H9 (cell line): Measurements from ENCODE around the gene YPEL5. TPM values are rescaled to one million over a fixed set of nuclear protein-coding genes. Genes with fewer than 3 reads are reported as not detected.

Experiments
- DNase-seq: peaks from one replicate; pipeline ENCODE4 v3.0.0-alpha.2; 2017
- H2AFZ ChIP-seq: one replicate; pipeline ENCODE4 v1.6.1; 2013; ENCODE audit warnings: mild to moderate bottlenecking, low read length, control low read depth, moderate library complexity
- H2AK5ac ChIP-seq: 2 replicates; pipeline ENCODE4 v1.6.1; 2013; ENCODE audit warnings: low read length, control low read depth, mixed read lengths; ENCODE audit not compliant: insufficient read length
- H2BK120ac ChIP-seq: one replicate; pipeline ENCODE4 v1.6.1; 2013; ENCODE audit warnings: low read depth, mild to moderate bottlenecking, low read length, control low read depth, inconsistent platforms; ENCODE audit not compliant: poor library complexity, severe bottlenecking
- H2BK12ac ChIP-seq: 2 replicates; pipeline ENCODE4 v1.6.1; 2013; ENCODE audit warnings: low read length, control low read depth, mixed read lengths, low read depth; ENCODE audit not compliant: insufficient read length
- H2BK15ac ChIP-seq: 2 replicates; pipeline ENCODE4 v1.6.1; 2013; ENCODE audit warnings: low read depth, low read length, control low read depth
- H2BK20ac ChIP-seq: one replicate; pipeline ENCODE4 v1.6.1; 2013; ENCODE audit warnings: low read depth, mild to moderate bottlenecking, low read length, control low read depth, inconsistent platforms; ENCODE audit not compliant: poor library complexity, severe bottlenecking
- H2BK5ac ChIP-seq: 2 replicates; pipeline ENCODE4 v1.6.1; 2013; ENCODE audit warnings: low read length, control low read depth, mixed read lengths; ENCODE audit not compliant: insufficient read length
- H3K14ac ChIP-seq: 2 replicates; pipeline ENCODE4 v1.6.1; 2013; ENCODE audit warnings: low read length, control low read depth; ENCODE audit not compliant: insufficient read depth
- H3K18ac ChIP-seq: 2 replicates; pipeline ENCODE4 v1.6.1; 2013; ENCODE audit warnings: low read depth, mild to moderate bottlenecking, mixed read lengths, low read length, control low read depth; ENCODE audit not compliant: insufficient read length
- H3K23ac ChIP-seq: 2 replicates; pipeline ENCODE4 v1.6.1; 2013; ENCODE audit warnings: low read length, control low read depth, mixed read lengths, low read depth; ENCODE audit not compliant: insufficient read length
- H3K23me2 ChIP-seq: 2 replicates; pipeline ENCODE4 v1.6.1; 2013; ENCODE audit warnings: low read depth, mild to moderate bottlenecking, mixed read lengths, low read length, control low read depth; ENCODE audit not compliant: insufficient read length, poor library complexity, severe bottlenecking
- H3K27ac ChIP-seq: 2 replicates; pipeline ENCODE4 v1.5.1; 2013; ENCODE audit warnings: low read length, control low read depth, mixed read lengths, low read depth; ENCODE audit not compliant: insufficient read length
- H3K27me3 ChIP-seq: 2 replicates; pipeline ENCODE4 v1.6.1; 2013; ENCODE audit warnings: low read length, control low read depth, inconsistent platforms; ENCODE audit not compliant: insufficient read depth
- H3K4ac ChIP-seq: 2 replicates; pipeline ENCODE4 v1.6.1; 2013; ENCODE audit warnings: low read depth, mild to moderate bottlenecking, control low read depth, inconsistent platforms, low read length, moderate library complexity
- H3K4me1 ChIP-seq: 2 replicates; pipeline ENCODE4 v1.6.1; 2013; ENCODE audit warnings: low read length, control low read depth, inconsistent platforms; ENCODE audit not compliant: insufficient read depth
- H3K4me2 ChIP-seq: 2 replicates; pipeline ENCODE4 v1.6.1; 2013; ENCODE audit warnings: low read length, control low read depth, mixed read lengths; ENCODE audit not compliant: insufficient read length, insufficient read depth
- H3K56ac ChIP-seq: 2 replicates; pipeline ENCODE4 v1.6.1; 2013; ENCODE audit warnings: low read depth, mild to moderate bottlenecking, mixed read lengths, low read length, control low read depth; ENCODE audit not compliant: insufficient read length
- H3K79me1 ChIP-seq: 2 replicates; pipeline ENCODE4 v1.6.1; 2013; ENCODE audit warnings: low read depth, mild to moderate bottlenecking, moderate library complexity, low read length, control low read depth, inconsistent platforms; ENCODE audit not compliant: insufficient read depth, poor library complexity, severe bottlenecking
- H3K79me2 ChIP-seq: 2 replicates; pipeline ENCODE4 v1.6.1; 2013; ENCODE audit warnings: low read length, control low read depth, inconsistent platforms; ENCODE audit not compliant: insufficient read depth
- H3K9ac ChIP-seq: 2 replicates; pipeline ENCODE4 v1.6.1; 2013; ENCODE audit warnings: low read length, control low read depth, mixed read lengths; ENCODE audit not compliant: insufficient read length; ENCODE audit errors: extremely low read depth
- H3K9me3 ChIP-seq: one replicate; pipeline ENCODE4 v1.6.1; 2013; ENCODE audit warnings: low read depth, low read length, inconsistent platforms; ENCODE audit not compliant: control insufficient read depth
- H3T11ph ChIP-seq: one replicate; pipeline ENCODE4 v1.6.1; 2013; ENCODE audit warnings: mild to moderate bottlenecking, low read length, control low read depth, inconsistent platforms
- H4K20me1 ChIP-seq: one replicate; pipeline ENCODE4 v1.6.1; 2013; ENCODE audit not compliant: control insufficient read depth, insufficient read length, insufficient read depth
- H4K5ac ChIP-seq: 2 replicates; pipeline ENCODE4 v1.6.1; 2013; ENCODE audit warnings: low read depth, mild to moderate bottlenecking, mixed read lengths, low read length, control low read depth; ENCODE audit not compliant: insufficient read length
- H4K8ac ChIP-seq: replicated peaks from 2 replicates; pipeline ENCODE4 v1.6.1; 2013; ENCODE audit warnings: low read length, control low read depth, mixed read lengths, low read depth; ENCODE audit not compliant: insufficient read length
- H4K91ac ChIP-seq: 2 replicates; pipeline ENCODE4 v1.6.1; 2013; ENCODE audit warnings: low read depth, mild to moderate bottlenecking, moderate library complexity, mixed read lengths, low read length, control low read depth; ENCODE audit not compliant: insufficient read length
- H3K27ac Mint-ChIP-seq, 3 experiments: 2 replicates in 2 of 3; 3 replicates in 1 of 3; pipeline ENCODE4 v1.8.0; 2020 to 2021; ENCODE audit warnings: mixed read lengths in 3 of 3, mild to moderate bottlenecking in 1 of 3, moderate library complexity in 1 of 3
- H3K27me3 Mint-ChIP-seq: 2 replicates; pipeline ENCODE4 v1.8.0; 2021; ENCODE audit warnings: low read depth, mild to moderate bottlenecking, moderate library complexity, mixed read lengths
- H3K36me3 Mint-ChIP-seq, 3 experiments: 2 replicates in 2 of 3; 3 replicates in 1 of 3; pipeline ENCODE4 v1.8.0; 2020 to 2021; ENCODE audit warnings: low read depth in 3 of 3, mixed read lengths in 3 of 3; ENCODE audit not compliant: insufficient read depth in 1 of 3
- H3K4me1 Mint-ChIP-seq, 2 experiments: 2 replicates each; pipeline ENCODE4 v1.8.0; 2020; ENCODE audit warnings: mixed read lengths in 2 of 2
- H3K4me3 Mint-ChIP-seq, 2 experiments: 2 replicates in 1 of 2; 3 replicates in 1 of 2; pipeline ENCODE4 v1.8.0; 2020 to 2021; ENCODE audit warnings: mild to moderate bottlenecking in 2 of 2, mixed read lengths in 2 of 2, moderate library complexity in 1 of 2
- H3K9me3 Mint-ChIP-seq, 2 experiments: 2 replicates in 1 of 2; 3 replicates in 1 of 2; pipeline ENCODE4 v1.8.0; 2020; ENCODE audit warnings: mild to moderate bottlenecking in 2 of 2, mixed read lengths in 2 of 2, moderate library complexity in 1 of 2
- WGBS: extraction: QIAGEN DNeasy Blood & Tissue Kit; methylation state at CpG from one replicate; pipeline ENCODE4 v1.1.7; 2013; ENCODE audit warnings: missing lambda C conversion rate, low lambda C conversion rate, mixed read lengths; ENCODE audit not compliant: insufficient read length; ENCODE audit errors: extremely low coverage; 5-methylcytosine and 5-hydroxymethylcytosine counted together
- total RNA-seq: library from RNA; stranded (reverse); gene quantifications from 2 replicates; pipeline ENCODE4 v1.2.1, GENCODE V29; 2021
- TF ChIP-seq, protein P1 (sequence below): fragments of 200-600 bp; sonication (generic); conservative IDR thresholded peaks from 3 replicates; pipeline ENCODE4 v1.8.0; 2021; ENCODE audit warnings: antibody characterized with exemption, mild to moderate bottlenecking

YPEL5 gene
- total RNA-seq, 1 experiment from 2014 or later: 28.5 TPM

DNA sequence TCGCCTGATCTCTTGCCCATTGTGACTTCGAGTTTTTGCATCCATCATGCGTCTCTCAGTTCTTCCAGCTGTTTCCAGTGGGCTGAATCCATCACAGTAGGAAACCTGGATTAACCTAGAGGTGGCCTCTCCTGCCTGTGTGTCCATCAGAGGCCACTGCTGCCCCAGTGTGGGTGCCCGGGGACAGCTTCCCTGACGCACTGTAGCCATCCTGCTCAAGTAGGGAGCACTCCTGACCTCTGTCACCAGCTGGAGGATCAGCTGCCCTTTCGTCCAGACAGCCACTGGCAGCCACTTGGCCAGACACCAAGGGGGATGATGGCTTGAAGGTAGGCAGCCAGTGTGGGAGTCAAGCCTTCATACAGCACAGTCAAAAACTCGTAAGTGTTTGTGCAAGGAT lies 47.6 kb downstream of the YPEL5 start:
- Histone ChIP-seq H3K9me3 (no peaks in the 10 kb centered on the region), H3K56ac (no peak overlapping the region), H3T11ph (no peak overlapping the region), H2AFZ (no peak overlapping the region), H3K9ac (no peak overlapping the region), H3K18ac (no peak overlapping the region), H3K79me1 (no peaks in the 10 kb centered on the region), H2AK5ac (no peak overlapping the region), H4K91ac (peak overlapping the region; percentile 15), H3K27ac (no peak overlapping the region), H2BK12ac (no peak overlapping the region), H3K79me2 (no peaks in the 10 kb centered on the region), H4K8ac (peak overlapping the region; percentile 19), H2BK15ac (no peak overlapping the region), H3K27me3 (no peaks in the 10 kb centered on the region), H4K20me1 (no peaks in the 10 kb centered on the region), H3K4me2 (no peak overlapping the region), H2BK120ac (no peak overlapping the region), H4K5ac (no peak overlapping the region), H2BK20ac (no peak overlapping the region), H3K4me1 (no peaks in the 10 kb centered on the region; the same call in 1 of the 2 replicates), H3K14ac (no peak overlapping the region), H3K4ac (no peak overlapping the region), H2BK5ac (no peak overlapping the region), H3K23me2 (no peaks in the 10 kb centered on the region), H3K23ac (no peak overlapping the region)
- Mint-ChIP-seq H3K27me3 (no peaks in the 10 kb centered on the region; the same call in 1 of the 2 replicates), H3K9me3 (peaks cover 4 to 5% of the 10 kb centered on the region in 2 experiments; a peak in 3 of 5 replicates), H3K27ac (peak overlapping the region in 1 of 3 experiments; percentile 78; a peak in 2 of 7 replicates), H3K36me3 (peaks cover 0 to 10% (median 2%) of the 10 kb centered on the region in 3 experiments; a peak in 2 of 7 replicates), H3K4me3 (no peak overlapping the region), H3K4me1 (peaks cover 23 to 24% of the 10 kb centered on the region in 2 experiments)
- TF ChIP-seq, protein P1, sequence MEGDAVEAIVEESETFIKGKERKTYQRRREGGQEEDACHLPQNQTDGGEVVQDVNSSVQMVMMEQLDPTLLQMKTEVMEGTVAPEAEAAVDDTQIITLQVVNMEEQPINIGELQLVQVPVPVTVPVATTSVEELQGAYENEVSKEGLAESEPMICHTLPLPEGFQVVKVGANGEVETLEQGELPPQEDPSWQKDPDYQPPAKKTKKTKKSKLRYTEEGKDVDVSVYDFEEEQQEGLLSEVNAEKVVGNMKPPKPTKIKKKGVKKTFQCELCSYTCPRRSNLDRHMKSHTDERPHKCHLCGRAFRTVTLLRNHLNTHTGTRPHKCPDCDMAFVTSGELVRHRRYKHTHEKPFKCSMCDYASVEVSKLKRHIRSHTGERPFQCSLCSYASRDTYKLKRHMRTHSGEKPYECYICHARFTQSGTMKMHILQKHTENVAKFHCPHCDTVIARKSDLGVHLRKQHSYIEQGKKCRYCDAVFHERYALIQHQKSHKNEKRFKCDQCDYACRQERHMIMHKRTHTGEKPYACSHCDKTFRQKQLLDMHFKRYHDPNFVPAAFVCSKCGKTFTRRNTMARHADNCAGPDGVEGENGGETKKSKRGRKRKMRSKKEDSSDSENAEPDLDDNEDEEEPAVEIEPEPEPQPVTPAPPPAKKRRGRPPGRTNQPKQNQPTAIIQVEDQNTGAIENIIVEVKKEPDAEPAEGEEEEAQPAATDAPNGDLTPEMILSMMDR: no peak
- WGBS: no CpG with 5 or more reads among the region's 7 CpGs
- DNase-seq: no peak
